GM18858 (cell line): Measurements from ENCODE around the gene STX2.
"Not testable (repeated sequence)": the region's sequence is repeated elsewhere in the genome, so short reads cannot be mapped to it uniquely, and the experiment has no call there.

Experiments used
- ATAC-seq: cut with Tn5 transposase; IDR thresholded peaks from one replicate; pipeline ENCODE4 v1.9.1; 2021; ENCODE audit not compliant: unreplicated experiment

STX2 gene

DNA sequence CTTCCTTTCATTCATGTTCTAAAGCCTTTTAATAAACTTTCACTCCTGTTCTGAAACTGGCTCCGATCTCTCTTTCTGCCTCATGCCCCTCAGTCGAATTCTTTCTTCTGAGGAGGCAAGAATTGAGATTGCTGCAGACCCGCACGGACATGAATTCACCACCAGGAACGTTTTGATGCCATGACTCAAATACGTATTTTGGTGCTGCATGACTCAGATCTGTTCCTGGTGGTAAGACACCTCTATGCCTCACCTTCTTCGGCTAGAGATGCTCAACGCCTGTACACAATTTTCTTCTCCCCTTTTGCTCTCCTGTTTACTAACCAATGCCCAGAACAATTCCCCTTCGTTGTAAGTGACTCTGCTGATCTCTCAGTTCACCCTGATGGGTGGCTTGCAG lies 70.9 kb downstream of the STX2 start:
- no peak for ATAC-seq

DNA sequence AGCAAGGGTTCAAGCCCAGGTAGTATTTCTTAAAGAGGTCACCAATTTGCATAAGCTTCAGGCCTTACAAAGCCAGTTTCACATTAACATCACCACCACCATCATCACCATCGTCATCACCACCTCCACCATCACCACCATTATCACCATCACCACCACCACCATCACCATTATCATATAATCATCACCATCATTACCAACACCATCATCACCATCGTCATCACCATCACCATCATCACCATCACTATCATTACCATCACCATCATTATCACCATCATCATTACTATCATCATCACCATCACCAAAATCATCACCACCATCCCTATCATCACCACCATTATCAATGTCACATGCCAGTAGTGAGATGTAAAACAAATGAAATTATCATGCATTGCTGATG lies 72.6 kb downstream of the STX2 start:
- ATAC-seq, result no peak

DNA sequence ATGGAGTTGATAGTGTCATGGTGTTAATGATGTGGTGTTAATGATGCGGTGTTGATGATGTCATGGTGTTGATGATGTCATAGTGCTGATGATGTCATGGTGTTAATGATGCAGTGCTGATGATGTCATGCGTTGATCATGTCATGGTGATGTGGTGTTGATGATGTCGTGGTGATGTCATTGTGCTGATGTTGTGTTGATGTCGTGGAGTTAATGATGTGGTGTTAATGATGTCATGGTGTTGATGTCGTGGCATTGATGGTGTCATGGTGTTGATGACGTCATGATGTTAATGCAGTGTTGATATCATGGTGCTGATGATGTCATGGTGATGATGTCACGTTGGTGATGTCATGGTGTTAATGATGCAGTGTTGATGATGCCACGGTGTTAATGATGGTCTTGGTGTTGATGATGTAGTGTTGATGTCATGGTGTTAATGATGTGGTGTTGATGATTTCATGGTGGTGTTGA lies 73.8 kb downstream of the STX2 start:
- ATAC-seq, result no peak

DNA sequence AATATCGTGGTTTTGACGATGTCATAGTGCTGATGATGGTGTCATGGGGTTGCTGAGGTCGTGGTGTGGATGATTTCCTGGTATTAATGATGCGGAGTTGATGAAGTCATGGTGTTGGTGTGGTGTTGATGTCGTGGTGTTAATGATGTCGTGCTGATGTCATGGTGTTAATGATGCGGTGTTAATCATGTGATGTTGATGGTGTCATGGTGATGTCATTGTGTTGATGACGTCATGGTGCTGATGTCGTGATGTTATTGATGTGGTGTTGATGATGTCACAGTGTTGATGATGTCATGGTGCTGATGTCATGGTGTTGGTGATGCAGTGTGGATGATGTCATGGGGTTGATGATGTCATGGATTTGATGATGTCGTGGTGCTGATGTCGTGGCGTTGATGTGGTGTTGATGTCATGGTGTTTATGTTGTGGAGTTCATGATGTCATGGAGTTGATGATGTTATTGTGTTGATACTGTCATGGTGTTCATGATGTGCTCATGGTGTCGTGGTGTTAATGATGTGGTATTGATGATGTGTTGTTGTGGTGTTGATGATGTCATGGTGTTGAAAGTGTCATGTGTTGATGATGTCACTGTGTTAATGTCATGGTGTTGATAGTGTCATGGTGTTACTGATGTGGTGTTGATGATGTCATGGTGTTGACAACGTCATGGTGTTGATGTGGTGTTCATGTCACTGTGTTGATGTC lies 74.4 kb downstream of the STX2 start:
- ATAC-seq, result no peak

DNA sequence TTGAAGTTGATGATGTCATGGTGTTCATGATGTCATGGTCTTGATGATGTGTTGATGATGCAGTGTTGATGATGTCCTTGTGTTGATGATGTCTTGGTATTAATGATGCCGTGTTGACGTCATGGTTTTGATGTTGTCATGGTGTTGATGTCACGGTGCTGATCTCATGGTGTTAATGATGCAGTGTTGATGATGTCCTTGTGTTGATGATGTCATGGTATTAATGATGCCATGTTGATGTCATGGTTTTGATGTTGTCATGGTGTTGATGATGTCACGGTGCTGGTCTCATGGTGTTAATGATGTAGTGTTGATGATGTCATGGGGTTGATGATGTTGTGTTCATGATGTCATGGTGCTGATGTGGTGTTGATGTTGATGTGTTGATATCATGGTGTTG lies 75.0 kb downstream of the STX2 start:
- no peak for ATAC-seq

DNA sequence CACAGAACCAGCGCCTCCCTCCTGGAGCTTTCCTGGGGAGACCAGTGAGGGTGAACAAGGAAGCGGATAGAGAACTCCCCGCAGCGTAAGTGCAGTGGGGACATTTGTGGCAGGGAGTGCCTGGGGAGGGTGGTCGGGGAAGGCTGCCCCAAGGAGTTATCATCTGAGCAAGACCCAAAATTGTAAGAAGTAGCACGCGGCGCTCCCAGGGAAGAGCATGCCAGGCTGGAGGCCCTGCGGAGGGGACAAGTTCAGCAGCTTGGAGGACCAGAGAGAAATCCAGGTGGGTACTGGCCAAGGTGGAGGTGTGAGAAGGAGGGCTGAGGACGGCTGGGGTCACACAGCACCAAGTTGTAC lies 76.8 kb downstream of the STX2 start:
- no peak for ATAC-seq

- ATAC-seq, result no peak
Observed at GRCh38 chr12:130761537-130762318, 77.3 kb downstream of the STX2 start.

DNA sequence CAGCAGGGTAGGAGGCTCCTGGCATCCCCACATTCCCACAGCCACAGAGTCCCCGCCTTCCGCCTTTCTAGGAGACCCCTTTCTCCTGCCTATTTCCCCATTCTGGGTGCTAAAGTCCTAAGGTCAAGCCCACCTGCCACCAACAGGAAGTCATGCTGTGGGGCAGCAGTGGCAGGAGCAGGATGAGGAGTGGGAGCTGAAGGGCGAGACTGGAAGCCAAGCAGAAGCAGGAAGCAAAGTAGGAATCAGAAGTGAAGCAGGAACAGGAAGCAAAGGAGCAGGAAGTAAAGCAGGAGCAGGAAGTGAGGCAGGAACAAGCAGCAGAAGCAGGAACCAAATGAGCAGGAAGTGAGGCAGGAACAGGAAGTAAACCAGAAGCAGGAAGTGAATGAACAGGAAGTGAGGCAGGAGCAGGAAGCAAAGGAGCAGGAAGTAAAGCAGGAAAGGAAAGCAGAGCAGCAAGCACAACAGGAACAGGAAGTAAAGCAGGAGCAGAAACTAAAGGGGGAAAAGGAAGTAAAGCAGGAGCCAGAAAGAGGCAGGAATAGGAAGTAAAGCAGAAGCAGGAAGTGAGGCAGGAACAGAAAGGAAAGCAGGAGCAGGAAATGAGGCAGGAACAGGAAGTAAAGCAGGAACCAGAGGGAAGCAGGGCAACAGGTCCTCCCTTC lies 84.7 kb downstream of the STX2 start:
- ATAC-seq, result no peak

- ATAC-seq, result no peak
Observed at GRCh38 chr12:130752692-130753230, 86.3 kb downstream of the STX2 start.

DNA sequence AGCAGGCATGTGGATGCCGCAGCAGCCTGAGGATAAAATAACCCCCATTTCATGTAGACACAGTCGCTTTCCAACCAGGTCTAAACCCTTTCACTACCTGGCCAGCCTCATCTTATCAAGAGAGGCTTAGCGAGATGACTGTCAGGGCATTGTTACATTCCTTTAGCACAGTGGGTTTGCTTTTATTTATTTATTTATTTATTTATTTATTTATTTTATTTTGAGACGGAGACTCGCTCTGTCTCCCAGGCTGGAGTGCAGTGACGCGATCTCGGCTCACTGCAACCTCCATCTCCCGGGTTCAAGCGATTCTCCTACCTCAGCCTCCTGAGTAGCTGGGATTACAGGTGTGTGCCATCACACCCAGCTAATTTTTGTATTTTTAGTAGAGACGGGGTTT lies 87.0 kb downstream of the STX2 start:
- not testable (repeated sequence) for ATAC-seq

DNA sequence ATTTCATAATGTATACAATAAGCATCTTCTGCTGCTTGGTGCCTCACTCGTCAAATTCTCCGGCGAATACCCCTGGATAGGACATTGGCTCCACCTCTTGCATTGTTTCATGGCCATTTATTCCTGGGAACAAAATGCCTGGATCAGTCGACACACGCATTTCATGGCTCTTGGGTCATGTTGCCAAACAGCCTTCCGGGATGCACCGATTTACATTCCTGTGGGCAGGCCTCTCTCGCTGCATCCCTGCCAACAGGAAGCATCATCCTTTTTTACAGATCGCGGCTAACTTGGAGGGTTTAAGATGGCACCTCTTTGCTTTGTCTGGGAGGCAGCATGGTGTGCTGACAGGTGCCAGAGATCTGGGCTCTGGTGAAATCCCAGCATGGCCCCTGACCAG lies 90.3 kb downstream of the STX2 start:
- ATAC-seq, result no peak

- ATAC-seq, result peak; percentile 80
Observed at GRCh38 chr12:130747867-130748740, 90.9 kb downstream of the STX2 start.

DNA sequence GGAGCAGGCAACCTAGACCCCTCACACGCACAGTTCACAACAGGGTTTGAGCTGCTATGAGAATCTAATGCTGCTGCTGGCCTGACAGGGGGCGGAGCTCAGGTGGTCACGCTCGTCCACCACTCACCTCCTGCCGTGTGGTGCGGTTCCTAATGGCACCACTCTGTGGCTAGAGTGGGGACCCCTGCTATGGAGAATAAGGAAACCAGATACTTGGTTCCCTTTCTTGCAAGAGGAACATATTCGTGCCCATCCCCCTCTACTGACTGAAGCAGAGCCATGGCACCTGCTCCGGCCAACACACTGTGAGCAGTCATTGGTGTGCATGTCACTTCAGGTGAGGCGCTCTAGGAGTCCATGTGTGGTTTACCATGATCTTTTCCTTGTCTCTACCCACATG lies 92.5 kb downstream of the STX2 start:
- no peak for ATAC-seq

DNA sequence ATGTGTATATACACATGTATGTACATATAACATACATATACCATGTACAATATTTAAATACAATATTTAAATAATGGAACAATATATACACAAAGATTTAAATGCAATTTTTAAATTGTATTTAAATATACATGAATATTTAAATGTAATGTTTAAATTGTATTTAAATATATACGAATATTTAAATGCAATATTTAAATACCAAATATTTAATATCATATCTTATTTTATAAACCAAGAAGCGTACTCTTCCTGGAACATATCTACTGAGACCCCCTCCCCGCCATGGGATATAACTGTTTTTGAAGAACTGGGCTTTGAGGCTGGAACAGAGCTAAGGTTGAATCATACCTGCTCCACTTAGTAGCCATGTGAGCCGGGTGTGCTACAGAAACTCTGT lies 93.1 kb downstream of the STX2 start:
- no peak for ATAC-seq

DNA sequence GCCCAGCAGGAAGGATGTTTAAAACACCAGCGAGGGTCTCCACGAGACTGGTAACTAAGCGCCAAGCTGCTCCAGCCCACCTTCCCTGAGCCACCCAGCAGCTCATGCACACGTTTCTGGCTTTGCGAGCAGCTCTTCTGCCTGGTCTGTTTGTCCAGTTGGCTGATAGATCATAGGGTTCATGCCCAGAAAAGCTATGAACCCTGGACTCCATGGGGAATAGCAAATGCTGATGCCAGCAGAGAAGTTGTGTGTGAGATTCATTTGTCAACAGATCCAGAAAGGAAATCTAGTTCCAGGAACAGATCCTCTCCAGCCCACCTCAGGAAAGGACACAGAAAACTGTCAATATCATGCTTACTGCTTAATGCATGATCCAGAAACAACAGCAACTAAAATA lies 94.8 kb downstream of the STX2 start:
- ATAC-seq, result no peak

- ATAC-seq, result no peak
Observed at GRCh38 chr12:130743606-130744005, 95.4 kb downstream of the STX2 start.

GRCh38 chr12:130743176-130743575 lies 95.9 kb downstream of the STX2 start:
- ATAC-seq, result no peak

DNA sequence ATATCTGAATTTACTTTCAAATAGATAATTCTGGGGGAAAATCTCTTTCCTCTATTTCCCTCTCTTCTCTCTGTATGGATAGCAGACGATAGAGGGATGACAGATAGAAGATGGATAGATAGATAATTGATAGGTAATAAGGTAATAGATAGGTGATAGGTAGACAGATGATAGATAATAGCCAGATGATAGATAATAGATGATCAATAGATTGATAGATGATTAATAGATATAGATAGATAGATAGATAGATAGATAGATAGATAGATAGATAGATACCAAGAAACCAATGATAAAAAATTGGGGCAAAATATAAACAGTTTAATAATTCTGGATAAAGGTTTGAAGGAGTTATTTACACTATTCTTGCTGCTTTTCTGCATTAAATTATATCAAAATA lies 96.3 kb downstream of the STX2 start:
- no peak for ATAC-seq

DNA sequence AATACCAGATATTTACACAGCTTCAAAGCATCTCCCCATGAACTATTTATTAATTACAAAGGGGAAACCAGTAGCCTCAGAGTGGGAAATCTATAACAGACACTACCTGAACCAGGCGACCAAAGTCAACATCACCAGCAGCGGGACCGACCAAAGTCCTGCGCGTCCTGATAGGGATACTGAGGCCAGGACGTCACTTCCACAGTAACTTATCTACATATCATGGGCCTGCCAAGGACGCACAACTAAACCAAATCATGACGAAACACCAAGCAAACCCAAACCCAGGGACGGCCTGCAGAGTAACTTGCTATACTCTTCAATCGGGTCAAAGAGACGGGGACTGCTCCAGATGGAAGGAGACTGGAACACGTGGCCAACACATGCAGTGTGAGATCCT lies 96.9 kb downstream of the STX2 start:
- ATAC-seq, result no peak
